ENCODE data around the gene SEC24C.

Gene SEC24C

DNA sequence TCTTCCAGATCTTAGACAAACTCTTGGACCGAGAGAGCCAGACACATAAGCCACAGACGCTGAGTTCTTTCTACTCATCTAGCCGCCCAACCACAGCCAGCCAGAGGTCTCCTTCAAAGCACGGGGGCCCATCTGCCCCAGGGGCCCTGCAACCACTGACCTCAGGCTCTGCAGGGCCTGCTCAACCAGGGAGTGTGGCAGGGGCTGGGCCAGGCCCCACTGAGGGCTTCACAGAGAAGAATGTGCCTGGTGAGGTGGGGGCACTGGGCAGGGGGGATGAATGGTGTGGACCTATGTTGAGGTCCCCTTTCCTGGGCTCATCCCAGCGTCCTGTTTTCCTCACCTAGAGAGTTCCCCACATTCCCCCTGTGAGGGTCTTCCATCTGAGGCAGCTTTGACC lies 52.6 kb downstream of the SEC24C start:
- TF ChIP-seq, protein P1, sequence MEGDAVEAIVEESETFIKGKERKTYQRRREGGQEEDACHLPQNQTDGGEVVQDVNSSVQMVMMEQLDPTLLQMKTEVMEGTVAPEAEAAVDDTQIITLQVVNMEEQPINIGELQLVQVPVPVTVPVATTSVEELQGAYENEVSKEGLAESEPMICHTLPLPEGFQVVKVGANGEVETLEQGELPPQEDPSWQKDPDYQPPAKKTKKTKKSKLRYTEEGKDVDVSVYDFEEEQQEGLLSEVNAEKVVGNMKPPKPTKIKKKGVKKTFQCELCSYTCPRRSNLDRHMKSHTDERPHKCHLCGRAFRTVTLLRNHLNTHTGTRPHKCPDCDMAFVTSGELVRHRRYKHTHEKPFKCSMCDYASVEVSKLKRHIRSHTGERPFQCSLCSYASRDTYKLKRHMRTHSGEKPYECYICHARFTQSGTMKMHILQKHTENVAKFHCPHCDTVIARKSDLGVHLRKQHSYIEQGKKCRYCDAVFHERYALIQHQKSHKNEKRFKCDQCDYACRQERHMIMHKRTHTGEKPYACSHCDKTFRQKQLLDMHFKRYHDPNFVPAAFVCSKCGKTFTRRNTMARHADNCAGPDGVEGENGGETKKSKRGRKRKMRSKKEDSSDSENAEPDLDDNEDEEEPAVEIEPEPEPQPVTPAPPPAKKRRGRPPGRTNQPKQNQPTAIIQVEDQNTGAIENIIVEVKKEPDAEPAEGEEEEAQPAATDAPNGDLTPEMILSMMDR (IDR thresholded peaks at IDR 0.05; ENCODE audit: insufficient read depth, low read depth, low read length, missing control alignments): no peak
- H3K4me3 ChIP-seq (ENCODE audit: low read length): no peak overlapping the region
- DNase-seq (ENCODE audit: low read depth): no peak

DNA sequence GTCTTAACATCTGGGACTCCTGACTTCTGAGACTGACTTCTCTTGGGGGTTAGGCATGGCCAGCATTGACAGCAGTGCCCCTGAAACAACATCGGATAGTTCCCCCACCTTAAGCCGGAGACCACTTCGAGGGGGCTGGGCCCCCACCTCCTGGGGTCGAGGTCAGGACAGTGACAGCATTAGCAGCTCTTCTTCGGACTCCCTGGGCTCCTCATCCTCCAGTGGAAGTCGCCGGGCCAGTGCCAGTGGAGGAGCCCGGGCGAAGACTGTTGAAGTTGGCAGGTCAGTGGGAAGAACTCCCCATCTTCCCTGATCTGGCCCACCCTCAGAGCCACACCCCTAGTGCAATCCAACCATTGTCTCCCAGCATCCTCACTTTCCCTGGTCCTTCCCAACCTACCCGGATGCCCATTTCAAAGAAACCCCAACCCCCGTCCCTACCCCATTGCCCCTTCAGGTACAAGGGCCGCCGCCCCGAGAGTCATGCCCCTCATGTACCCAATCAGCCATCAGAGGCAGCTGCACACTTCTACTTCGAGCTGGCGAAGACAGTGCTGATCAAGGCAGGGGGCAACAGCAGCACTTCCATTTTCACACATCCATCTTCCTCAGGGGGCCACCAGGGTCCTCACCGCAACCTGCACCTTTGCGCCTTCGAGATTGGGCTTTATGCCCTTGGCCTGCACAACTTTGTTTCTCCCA lies 53.3 kb downstream of the SEC24C start:
- TF ChIP-seq, protein P1 (IDR thresholded peaks at IDR 0.05; ENCODE audit: insufficient read depth, low read depth, low read length, missing control alignments): no peak
- H3K4me3 ChIP-seq (ENCODE audit: low read length): no peak overlapping the region
- no peak for DNase-seq (ENCODE audit: low read depth)

DNA sequence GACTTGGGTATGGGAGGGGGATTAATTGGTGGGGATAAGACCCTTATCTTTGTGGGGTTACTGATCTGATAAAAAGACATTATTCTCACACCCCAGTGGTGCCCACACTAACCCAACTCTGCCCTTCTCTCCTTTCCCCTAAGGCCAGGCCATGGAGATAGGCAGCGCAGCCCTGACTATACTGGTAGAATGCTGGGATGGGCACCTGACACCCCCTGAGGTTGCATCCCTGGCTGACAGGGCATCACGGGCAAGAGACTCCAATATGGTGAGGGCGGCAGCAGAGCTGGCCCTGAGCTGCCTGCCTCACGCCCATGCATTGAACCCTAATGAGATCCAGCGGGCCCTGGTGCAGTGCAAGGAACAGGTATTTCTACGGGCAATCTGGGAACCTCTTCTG lies 53.9 kb downstream of the SEC24C start:
- TF ChIP-seq, protein P1 (IDR thresholded peaks at IDR 0.05; ENCODE audit: insufficient read depth, low read depth, low read length, missing control alignments): no peak
- DNase-seq (ENCODE audit: low read depth): no peak
- no peak overlapping the region for H3K4me3 ChIP-seq (ENCODE audit: low read length)

DNA sequence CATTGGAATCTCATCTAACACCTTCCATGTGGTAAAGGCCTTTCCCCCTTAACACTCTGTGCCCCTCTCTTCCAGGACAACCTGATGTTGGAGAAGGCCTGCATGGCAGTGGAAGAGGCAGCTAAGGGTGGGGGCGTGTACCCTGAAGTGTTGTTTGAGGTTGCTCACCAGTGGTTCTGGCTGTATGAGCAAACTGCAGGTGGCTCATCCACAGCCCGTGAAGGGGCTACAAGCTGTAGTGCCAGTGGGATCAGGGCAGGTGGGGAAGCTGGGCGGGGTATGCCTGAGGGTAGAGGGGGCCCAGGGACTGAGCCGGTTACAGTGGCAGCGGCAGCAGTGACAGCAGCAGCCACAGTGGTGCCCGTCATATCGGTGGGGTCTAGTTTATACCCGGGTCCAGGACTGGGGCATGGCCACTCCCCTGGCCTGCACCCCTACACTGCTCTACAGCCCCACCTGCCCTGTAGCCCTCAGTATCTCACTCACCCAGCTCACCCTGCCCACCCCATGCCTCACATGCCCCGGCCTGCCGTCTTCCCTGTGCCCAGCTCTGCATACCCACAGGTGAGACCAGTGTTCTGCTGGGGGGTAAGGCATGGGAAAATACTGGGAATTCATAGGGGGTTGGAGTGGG lies 54.9 kb downstream of the SEC24C start:
- no peak overlapping the region for H3K4me3 ChIP-seq (ENCODE audit: low read length)
- no peak for DNase-seq (ENCODE audit: low read depth)
- TF ChIP-seq, protein P1 (IDR thresholded peaks at IDR 0.05; ENCODE audit: insufficient read depth, low read depth, low read length, missing control alignments): no peak

DNA sequence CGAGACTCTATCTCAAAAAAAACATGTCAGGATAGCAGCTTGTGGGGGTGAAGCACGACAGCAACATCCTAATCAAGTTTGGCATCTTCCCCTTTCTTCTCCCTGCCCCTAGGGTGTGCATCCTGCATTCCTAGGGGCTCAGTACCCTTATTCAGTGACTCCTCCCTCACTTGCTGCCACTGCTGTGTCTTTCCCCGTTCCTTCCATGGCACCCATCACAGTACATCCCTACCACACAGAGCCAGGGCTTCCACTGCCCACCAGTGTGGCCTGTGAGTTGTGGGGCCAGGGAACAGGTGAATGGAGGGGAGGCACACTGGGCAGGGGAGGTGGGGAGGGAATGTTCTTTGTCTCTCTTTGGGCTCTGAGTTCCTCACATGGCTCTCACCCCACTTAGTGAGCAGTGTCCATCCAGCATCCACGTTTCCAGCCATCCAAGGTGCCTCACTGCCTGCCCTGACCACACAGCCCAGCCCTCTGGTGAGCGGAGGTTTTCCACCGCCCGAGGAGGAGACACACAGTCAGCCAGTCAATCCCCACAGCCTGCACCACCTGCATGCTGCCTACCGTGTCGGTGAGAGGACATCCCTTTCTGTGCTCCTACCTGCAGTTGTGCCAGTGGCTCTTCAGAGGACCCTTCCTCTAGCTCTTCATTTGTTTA lies 55.9 kb downstream of the SEC24C start:
- TF ChIP-seq, protein P1 (IDR thresholded peaks at IDR 0.05; ENCODE audit: insufficient read depth, low read depth, low read length, missing control alignments): no peak
- DNase-seq (ENCODE audit: low read depth): no peak
- no peak overlapping the region for H3K4me3 ChIP-seq (ENCODE audit: low read length)

DNA sequence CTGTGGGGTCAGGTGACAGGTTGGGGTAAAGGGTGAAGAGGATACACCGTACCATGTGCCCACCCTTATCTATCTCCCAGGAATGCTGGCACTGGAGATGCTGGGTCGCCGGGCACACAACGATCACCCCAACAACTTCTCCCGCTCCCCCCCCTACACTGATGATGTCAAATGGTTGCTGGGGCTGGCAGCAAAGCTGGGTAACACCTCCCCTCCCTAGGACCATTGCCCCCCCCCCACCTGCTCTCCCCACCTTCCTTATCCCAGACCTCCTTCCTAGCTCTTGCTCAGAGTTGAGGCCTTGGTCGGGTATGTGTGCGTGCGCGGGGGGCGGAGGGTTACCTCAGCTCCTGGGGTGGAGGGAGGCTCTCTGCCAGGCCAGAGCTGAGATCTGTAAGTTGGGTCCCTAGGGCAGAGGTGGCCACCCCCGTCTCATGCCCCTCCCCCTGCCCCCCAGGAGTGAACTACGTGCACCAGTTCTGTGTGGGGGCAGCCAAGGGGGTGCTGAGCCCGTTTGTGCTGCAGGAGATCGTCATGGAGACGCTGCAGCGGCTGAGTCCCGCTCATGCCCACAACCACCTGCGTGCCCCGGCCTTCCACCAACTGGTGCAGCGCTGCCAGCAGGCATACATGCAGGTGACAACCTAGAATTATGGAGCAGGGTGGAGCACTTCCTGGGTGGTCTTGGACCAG lies 56.5 kb downstream of the SEC24C start:
- H3K4me3 ChIP-seq (ENCODE audit: low read length): no peak overlapping the region
- DNase-seq (ENCODE audit: low read depth): no peak
- TF ChIP-seq, protein P1 (IDR thresholded peaks at IDR 0.05; ENCODE audit: insufficient read depth, low read depth, low read length, missing control alignments): no peak
